Neural cell (in vitro differentiated cells): ENCODE results near the gene PRICKLE2.

Source experiments
- EP300 ChIP-seq: fragments of 450-650 bp; conservative IDR thresholded peaks from 2 replicates; pipeline ENCODE4 v1.6.1; 2014; ENCODE audit warnings: antibody characterized with exemption, mild to moderate bottlenecking, moderate library complexity; ENCODE audit not compliant: poor library complexity, severe bottlenecking
- EZH2 ChIP-seq: fragments of 200-600, 300-800 bp; shearing (Covaris generic), sonication (generic); IDR thresholded peaks from 2 replicates; pipeline ENCODE4 v1.6.1; 2014; ENCODE audit warnings: antibody characterized with exemption, low read length, borderline replicate concordance, mild to moderate bottlenecking; ENCODE audit not compliant: insufficient read depth, poor library complexity, severe bottlenecking
- POLR2AphosphoS5 ChIP-seq: IDR thresholded peaks from 2 replicates; pipeline ENCODE4 v1.6.1; 2012
- RAD21 ChIP-seq: fragments of 450-650 bp; conservative IDR thresholded peaks from 2 replicates; pipeline ENCODE4 v1.6.1; 2014; ENCODE audit warnings: antibody characterized with exemption, mild to moderate bottlenecking, moderate library complexity
- TF ChIP-seq, protein P1 (sequence below): fragments of 450-650 bp; IDR thresholded peaks from 2 replicates; pipeline ENCODE4 v1.5.1; 2014; ENCODE audit warnings: antibody characterized with exemption, mild to moderate bottlenecking, moderate library complexity; ENCODE audit not compliant: poor library complexity, severe bottlenecking
- TF ChIP-seq, protein P2 (sequence below): IDR thresholded peaks from 2 replicates; pipeline ENCODE4 v1.6.1; 2012; ENCODE audit warnings: borderline replicate concordance

DNA sequence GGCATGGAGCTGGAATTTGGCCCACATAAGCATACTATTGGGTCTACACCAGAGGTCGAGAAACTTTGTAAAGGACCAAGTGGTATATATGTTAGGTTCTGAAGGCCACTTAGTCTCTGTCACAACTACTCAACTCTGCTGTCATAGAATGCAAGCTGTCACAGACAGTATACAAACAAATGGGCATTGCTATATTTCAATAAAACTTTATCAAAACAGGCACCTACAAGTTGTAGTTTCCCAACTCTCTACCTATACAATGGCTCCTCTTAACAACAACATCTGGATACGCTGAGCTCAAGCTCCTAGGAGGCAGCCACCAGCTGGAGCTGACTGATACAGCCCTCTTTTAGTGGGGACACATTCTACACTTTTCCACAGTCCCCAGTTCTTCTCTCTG lies 15.7 kb upstream of the PRICKLE2 start:
- TF ChIP-seq POLR2AphosphoS5 (no peak), EZH2 (no peak), EP300 (no peak), RAD21 (no peak)
- TF ChIP-seq, protein P1, sequence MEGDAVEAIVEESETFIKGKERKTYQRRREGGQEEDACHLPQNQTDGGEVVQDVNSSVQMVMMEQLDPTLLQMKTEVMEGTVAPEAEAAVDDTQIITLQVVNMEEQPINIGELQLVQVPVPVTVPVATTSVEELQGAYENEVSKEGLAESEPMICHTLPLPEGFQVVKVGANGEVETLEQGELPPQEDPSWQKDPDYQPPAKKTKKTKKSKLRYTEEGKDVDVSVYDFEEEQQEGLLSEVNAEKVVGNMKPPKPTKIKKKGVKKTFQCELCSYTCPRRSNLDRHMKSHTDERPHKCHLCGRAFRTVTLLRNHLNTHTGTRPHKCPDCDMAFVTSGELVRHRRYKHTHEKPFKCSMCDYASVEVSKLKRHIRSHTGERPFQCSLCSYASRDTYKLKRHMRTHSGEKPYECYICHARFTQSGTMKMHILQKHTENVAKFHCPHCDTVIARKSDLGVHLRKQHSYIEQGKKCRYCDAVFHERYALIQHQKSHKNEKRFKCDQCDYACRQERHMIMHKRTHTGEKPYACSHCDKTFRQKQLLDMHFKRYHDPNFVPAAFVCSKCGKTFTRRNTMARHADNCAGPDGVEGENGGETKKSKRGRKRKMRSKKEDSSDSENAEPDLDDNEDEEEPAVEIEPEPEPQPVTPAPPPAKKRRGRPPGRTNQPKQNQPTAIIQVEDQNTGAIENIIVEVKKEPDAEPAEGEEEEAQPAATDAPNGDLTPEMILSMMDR = no peak
- TF ChIP-seq, protein P2, sequence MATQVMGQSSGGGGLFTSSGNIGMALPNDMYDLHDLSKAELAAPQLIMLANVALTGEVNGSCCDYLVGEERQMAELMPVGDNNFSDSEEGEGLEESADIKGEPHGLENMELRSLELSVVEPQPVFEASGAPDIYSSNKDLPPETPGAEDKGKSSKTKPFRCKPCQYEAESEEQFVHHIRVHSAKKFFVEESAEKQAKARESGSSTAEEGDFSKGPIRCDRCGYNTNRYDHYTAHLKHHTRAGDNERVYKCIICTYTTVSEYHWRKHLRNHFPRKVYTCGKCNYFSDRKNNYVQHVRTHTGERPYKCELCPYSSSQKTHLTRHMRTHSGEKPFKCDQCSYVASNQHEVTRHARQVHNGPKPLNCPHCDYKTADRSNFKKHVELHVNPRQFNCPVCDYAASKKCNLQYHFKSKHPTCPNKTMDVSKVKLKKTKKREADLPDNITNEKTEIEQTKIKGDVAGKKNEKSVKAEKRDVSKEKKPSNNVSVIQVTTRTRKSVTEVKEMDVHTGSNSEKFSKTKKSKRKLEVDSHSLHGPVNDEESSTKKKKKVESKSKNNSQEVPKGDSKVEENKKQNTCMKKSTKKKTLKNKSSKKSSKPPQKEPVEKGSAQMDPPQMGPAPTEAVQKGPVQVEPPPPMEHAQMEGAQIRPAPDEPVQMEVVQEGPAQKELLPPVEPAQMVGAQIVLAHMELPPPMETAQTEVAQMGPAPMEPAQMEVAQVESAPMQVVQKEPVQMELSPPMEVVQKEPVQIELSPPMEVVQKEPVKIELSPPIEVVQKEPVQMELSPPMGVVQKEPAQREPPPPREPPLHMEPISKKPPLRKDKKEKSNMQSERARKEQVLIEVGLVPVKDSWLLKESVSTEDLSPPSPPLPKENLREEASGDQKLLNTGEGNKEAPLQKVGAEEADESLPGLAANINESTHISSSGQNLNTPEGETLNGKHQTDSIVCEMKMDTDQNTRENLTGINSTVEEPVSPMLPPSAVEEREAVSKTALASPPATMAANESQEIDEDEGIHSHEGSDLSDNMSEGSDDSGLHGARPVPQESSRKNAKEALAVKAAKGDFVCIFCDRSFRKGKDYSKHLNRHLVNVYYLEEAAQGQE = no peak
